Fibroblast of lung (primary cell): Measurements from ENCODE around the gene NXF3. TPM values are rescaled to one million over a fixed set of nuclear protein-coding genes. Genes with fewer than 3 reads are reported as not detected.
"Not testable (repeated sequence)": the region's sequence is repeated elsewhere in the genome, so short reads cannot be mapped to it uniquely, and the experiment has no call there.

Source experiments
- DNase-seq, 2 donors: peaks; one replicate each; pipeline versions ENCODE4 v3.0.0 to v3.0.0-alpha.2; 2010; ENCODE audit warnings: low read depth in 2 of 2
- H2AFZ ChIP-seq: 2 replicates; pipeline ENCODE4 v1.5.1; 2012; ENCODE audit warnings: low read length, control low read depth, inconsistent platforms
- H3K27ac ChIP-seq: 2 replicates; pipeline ENCODE4 v1.5.1; 2011; ENCODE audit warnings: low read length, control low read depth; ENCODE audit not compliant: insufficient read depth
- H3K27me3 ChIP-seq: 2 replicates; pipeline ENCODE4 v1.5.1; 2011; ENCODE audit warnings: mild to moderate bottlenecking, low read length; ENCODE audit not compliant: control insufficient read depth, insufficient read depth
- H3K36me3 ChIP-seq: 2 replicates; pipeline ENCODE4 v1.5.1; 2011; ENCODE audit warnings: low read length; ENCODE audit not compliant: control insufficient read depth, insufficient read depth
- H3K4me1 ChIP-seq: 2 replicates; pipeline ENCODE4 v1.5.1; 2011; ENCODE audit warnings: low read length; ENCODE audit not compliant: control insufficient read depth, insufficient read depth; ENCODE audit errors: extremely low read depth
- H3K4me2 ChIP-seq: 2 replicates; pipeline ENCODE4 v1.5.1; 2011; ENCODE audit warnings: low read length, control low read depth; ENCODE audit not compliant: insufficient read depth; ENCODE audit errors: extremely low read depth
- H3K4me3 ChIP-seq, 4 experiments: fragments of 200-600 bp in 1 of 4; sonication (generic) in 1 of 4; replicated peaks in 1 of 4; 2 replicates each; pipeline ENCODE4 v1.5.1; 2011 to 2016; ENCODE audit warnings: low read length in 4 of 4, low read depth in 3 of 4, mild to moderate bottlenecking in 3 of 4, control low read depth in 2 of 4, inconsistent platforms in 1 of 4, mixed read lengths in 1 of 4; ENCODE audit not compliant: insufficient read depth in 1 of 4; ENCODE audit errors: control extremely low read depth in 1 of 4
- H3K79me2 ChIP-seq: 2 replicates; pipeline ENCODE4 v1.5.1; 2012; ENCODE audit warnings: mild to moderate bottlenecking, low read length, inconsistent platforms; ENCODE audit not compliant: control insufficient read depth, insufficient read depth
- H3K9ac ChIP-seq: 2 replicates; pipeline ENCODE4 v1.5.1; 2011; ENCODE audit warnings: mild to moderate bottlenecking, low read length, control low read depth; ENCODE audit not compliant: insufficient read depth
- H3K9me3 ChIP-seq: 2 replicates; pipeline ENCODE4 v1.5.1; 2012; ENCODE audit warnings: low read depth, low read length; ENCODE audit not compliant: control insufficient read depth, insufficient read depth
- H4K20me1 ChIP-seq: 2 replicates; pipeline ENCODE4 v1.5.1; 2011; ENCODE audit warnings: low read length; ENCODE audit not compliant: control insufficient read depth, insufficient read depth; ENCODE audit errors: extremely low read depth
- CTCF ChIP-seq, 2 donors: IDR thresholded peaks in 1 of 2; conservative IDR thresholded peaks in 1 of 2; 1 replicate in 1 of 2; 2 replicates in 1 of 2; pipeline ENCODE4 v1.5.1; 2011 to 2012; ENCODE audit warnings: low read length in 2 of 2, control low read depth in 1 of 2, inconsistent platforms in 1 of 2, low read depth in 1 of 2, mild to moderate bottlenecking in 1 of 2
- EZH2 ChIP-seq: IDR thresholded peaks from 2 replicates; pipeline ENCODE4 v1.5.1; 2012; ENCODE audit warnings: low read length, control low read depth, mild to moderate bottlenecking; ENCODE audit errors: missing control alignments
- polyA plus RNA-seq, 2 donors: library from polyadenylated mRNA; depleted of rRNA in 1 of 2; stranded (reverse) in 1 of 2; unstranded in 1 of 2; fragments of >200 nt; gene quantifications; 2 replicates each; pipeline ENCODE4 v1.2.1, GENCODE V29; 2011 to 2012; ENCODE audit warnings: missing spikeins in 1 of 2
- total RNA-seq: library from RNA; depleted of rRNA; stranded (reverse); fragments of >200 nt; gene quantifications from 2 replicates; pipeline ENCODE4 v1.2.1, GENCODE V29; 2014

Gene NXF3
- total and polyA plus RNA-seq, 2 donors (not counting 1 experiment from before 2014, with no cell fraction given), result 0.54 TPM; not detected in 1

- no peaks in the 10 kb centered on the region for H3K36me3 ChIP-seq
- DNase-seq, result no peak
- H3K27me3 ChIP-seq, result no peaks in the 10 kb centered on the region
- no peak overlapping the region for H3K9ac ChIP-seq
- no peak overlapping the region for H3K4me3 ChIP-seq
- H3K27ac ChIP-seq, result no peak overlapping the region
- no peak overlapping the region for H3K4me2 ChIP-seq
- H4K20me1 ChIP-seq, result no peaks in the 10 kb centered on the region
- H2AFZ ChIP-seq, result no peak overlapping the region
- no peak for TF ChIP-seq CTCF (conservative IDR thresholded peaks at IDR 0.05 in 1 of 2, IDR thresholded peaks at IDR 0.05 in 1 of 2; ENCODE audit: low read depth in 1 of 2, low read length in 2 of 2)
- TF ChIP-seq EZH2, result no peak
- no peaks in the 10 kb centered on the region for H3K4me1 ChIP-seq
- H3K79me2 ChIP-seq, result no peaks in the 10 kb centered on the region
- no peaks in the 10 kb centered on the region for H3K9me3 ChIP-seq
These were observed 40.3 kb downstream of the NXF3 start for GRCh38 chrX:103052625-103053024.

- H3K36me3 ChIP-seq, result no peaks in the 10 kb centered on the region
- no peaks in the 10 kb centered on the region for H4K20me1 ChIP-seq
- no peak for DNase-seq
- H3K27ac ChIP-seq, result no peak overlapping the region
- H3K9ac ChIP-seq, result no peak overlapping the region
- no peaks in the 10 kb centered on the region for H3K79me2 ChIP-seq
- H3K27me3 ChIP-seq, result no peaks in the 10 kb centered on the region
- H3K4me1 ChIP-seq, result no peaks in the 10 kb centered on the region
- no peak overlapping the region for H3K4me3 ChIP-seq
- no peak overlapping the region for H3K4me2 ChIP-seq
- TF ChIP-seq CTCF (conservative IDR thresholded peaks at IDR 0.05 in 1 of 2, IDR thresholded peaks at IDR 0.05 in 1 of 2; ENCODE audit: low read depth in 1 of 2, low read length in 2 of 2) (no peak), EZH2 (no peak)
- no peak overlapping the region for H2AFZ ChIP-seq
- no peaks in the 10 kb centered on the region for H3K9me3 ChIP-seq
These were observed 41.6 kb downstream of the NXF3 start for GRCh38 chrX:103051260-103051789.

- H3K4me3 ChIP-seq, H3K4me2 ChIP-seq, H4K20me1 ChIP-seq, H3K36me3 ChIP-seq, DNase-seq, H3K9me3 ChIP-seq, H3K9ac ChIP-seq, H3K79me2 ChIP-seq, H3K27ac ChIP-seq, H2AFZ ChIP-seq, H3K4me1 ChIP-seq, H3K27me3 ChIP-seq: not testable (repeated sequence)
These were observed 59.6 kb downstream of the NXF3 start for GRCh38 chrX:103033371-103033770.

Other genes with a start within 250 kb of the NXF3 start
- gene RAB40AL, start 155.9 kb downstream of the NXF3 start, total RNA-seq, result 0.26 and 0.33 TPM in 2 replicates
- 0.06 and 0.12 TPM in 2 replicates for gene RAB40AL, start 155.9 kb downstream of the NXF3 start, polyA plus RNA-seq
- gene BEX1, start 29.0 kb downstream of the NXF3 start, total RNA-seq, result not detected in 2 replicates
- 0.17 and 44.5 TPM in 2 replicates for gene BEX1, start 29.0 kb downstream of the NXF3 start, polyA plus RNA-seq
- 11.1 and 20.3 TPM in 2 replicates for gene BEX4, start 122.0 kb upstream of the NXF3 start, total RNA-seq
- 12.4 and 15.5 TPM in 2 replicates for gene BEX4, start 122.0 kb upstream of the NXF3 start, polyA plus RNA-seq
- gene TCEAL8, start 162.0 kb upstream of the NXF3 start, total RNA-seq, result 100 and 127 TPM in 2 replicates
- 102 and 145 TPM in 2 replicates for gene TCEAL8, start 162.0 kb upstream of the NXF3 start, polyA plus RNA-seq
- not detected in 2 replicates for gene TCEAL5, start 183.6 kb upstream of the NXF3 start, total RNA-seq
- gene TCEAL5, start 183.6 kb upstream of the NXF3 start, polyA plus RNA-seq, result not detected in 2 replicates
- 2.8 and 5.9 TPM in 2 replicates for gene BEX2, start 217.8 kb upstream of the NXF3 start, total RNA-seq
- 0.32 TPM in 2 replicates for gene BEX2, start 217.8 kb upstream of the NXF3 start, polyA plus RNA-seq
- gene TCEAL7, start 237.1 kb upstream of the NXF3 start, total RNA-seq, result 32.5 and 52.6 TPM in 2 replicates
- gene TCEAL7, start 237.1 kb upstream of the NXF3 start, polyA plus RNA-seq, result 36.5 and 46.8 TPM in 2 replicates